Natural killer cell (primary cell): ENCODE data around the gene MS4A13. TPM values are rescaled to one million over a fixed set of nuclear protein-coding genes. Genes with fewer than 3 reads are reported as not detected.
"Not testable (repeated sequence)": the region's sequence is repeated elsewhere in the genome, so short reads cannot be mapped to it uniquely, and the experiment has no call there.

Experiments used
- ATAC-seq, 3 donors: fragments of 150-1000 bp in 2 of 3; fragments of 200-7000 bp in 1 of 3; cut with Tn5 transposase; 1 replicate in 1 of 3; 2 replicates in 2 of 3; pipeline ENCODE4 v1.10.0; 2021; ENCODE audit warnings: mild to moderate bottlenecking in 2 of 3, moderate library complexity in 2 of 3
- DNase-seq, 2 donors: peaks; one replicate each; pipeline versions ENCODE4 v3.0.0 to v3.0.0-alpha.2; 2013 to 2021; ENCODE audit warnings: mixed read lengths in 1 of 2
- H3K27ac ChIP-seq: one replicate; pipeline ENCODE4 v1.5.1; 2013; ENCODE audit warnings: mild to moderate bottlenecking, low read length
- H3K27me3 ChIP-seq: one replicate; pipeline ENCODE4 v1.6.1; 2013; ENCODE audit warnings: low read length; ENCODE audit not compliant: control insufficient read depth, insufficient read depth
- H3K36me3 ChIP-seq: one replicate; pipeline ENCODE4 v1.6.1; 2013; ENCODE audit warnings: low read length; ENCODE audit not compliant: control insufficient read depth, insufficient read depth
- H3K4me1 ChIP-seq: one replicate; pipeline ENCODE4 v1.6.1; 2013; ENCODE audit warnings: low read length; ENCODE audit not compliant: control insufficient read depth, insufficient read depth
- H3K4me3 ChIP-seq: one replicate; pipeline ENCODE4 v1.5.1; 2013; ENCODE audit warnings: low read length
- H3K9me3 ChIP-seq: one replicate; pipeline ENCODE4 v1.6.1; 2013; ENCODE audit warnings: low read length; ENCODE audit not compliant: control insufficient read depth, insufficient read depth
- H3K27ac Mint-ChIP-seq, 2 donors: one replicate each; pipeline ENCODE4 v1.8.0; 2022; ENCODE audit warnings: mild to moderate bottlenecking in 2 of 2, mixed read lengths in 2 of 2, moderate library complexity in 1 of 2
- H3K27me3 Mint-ChIP-seq, 2 donors: one replicate each; pipeline ENCODE4 v1.8.0; 2022; ENCODE audit warnings: low read depth in 2 of 2, mixed read lengths in 2 of 2
- H3K36me3 Mint-ChIP-seq: one replicate; pipeline ENCODE4 v1.8.0; 2022; ENCODE audit warnings: mixed read lengths
- H3K4me1 Mint-ChIP-seq, 2 donors: one replicate each; pipeline ENCODE4 v1.8.0; 2022; ENCODE audit warnings: mixed read lengths in 2 of 2
- H3K4me3 Mint-ChIP-seq: one replicate; pipeline ENCODE4 v1.8.0; 2022; ENCODE audit warnings: mild to moderate bottlenecking, moderate library complexity, mixed read lengths
- H3K9me3 Mint-ChIP-seq, 2 donors: one replicate each; pipeline ENCODE4 v1.8.0; 2022; ENCODE audit warnings: mixed read lengths in 2 of 2
- WGBS: methylation state at CpG from one replicate; pipeline ENCODE4 v1.1.7; 2013; ENCODE audit warnings: missing lambda C conversion rate; ENCODE audit not compliant: insufficient coverage; 5-methylcytosine and 5-hydroxymethylcytosine counted together
- intact Hi-C: fragments of 100-400 bp; cut with micrococcal nuclease; formaldehyde crosslinking; loops from one replicate; pipeline ENCODE4 v1.14.2; 2022
- total RNA-seq, 4 donors: library from RNA; stranded (reverse); fragments of 120-200 nt in 1 of 4; gene quantifications; one replicate each; pipeline versions ENCODE4 v1.2.3 to v1.2.4, GENCODE V29; 2013 to 2022
- TF ChIP-seq, protein P1 (sequence below): fragments of 200-600 bp; IDR thresholded peaks from one replicate; pipeline ENCODE4 v1.8.0; 2022; ENCODE audit warnings: antibody characterized with exemption

Gene MS4A13
- total RNA-seq, 3 donors from 2014 or later (not counting 1 experiment from before 2014, with no cell fraction given): not detected

DNA sequence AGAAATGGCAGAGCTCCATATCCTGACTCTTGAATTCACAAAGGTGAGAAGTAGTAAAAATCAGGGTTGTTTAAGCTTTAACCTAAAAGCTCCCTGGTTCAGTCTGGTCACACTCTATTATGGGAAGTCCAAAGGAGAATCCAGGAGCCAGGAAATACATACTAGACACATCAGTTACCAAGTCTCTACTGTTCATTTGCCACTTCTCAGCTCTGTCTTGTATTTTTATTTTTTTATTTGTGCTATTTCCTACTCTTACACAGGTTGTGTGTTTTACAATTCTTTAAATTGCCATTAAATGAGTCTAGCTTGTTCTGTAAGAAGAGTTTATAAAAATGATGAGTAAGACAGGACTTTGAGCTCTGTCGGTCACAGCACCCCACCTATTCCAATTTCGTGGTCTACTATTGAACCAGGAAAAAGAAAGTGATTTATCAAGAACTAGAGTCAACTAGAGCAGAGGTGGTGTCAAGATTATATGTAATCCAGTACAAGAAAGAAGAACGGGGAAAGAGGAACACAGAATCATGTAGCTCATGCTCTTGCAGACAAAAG lies 12.9 kb upstream of the MS4A13 start:
- H3K27me3 Mint-ChIP-seq: peaks cover 41 to 75% of the 10 kb centered on the region in 2 donors
- Histone ChIP-seq H3K4me3 (no peak overlapping the region), H3K27ac (no peak overlapping the region), H3K4me1 (no peaks in the 10 kb centered on the region), H3K36me3 (no peaks in the 10 kb centered on the region), H3K9me3 (no peaks in the 10 kb centered on the region), H3K27me3 (no peaks in the 10 kb centered on the region)
- no peak overlapping the region for H3K4me3 Mint-ChIP-seq
- H3K27ac Mint-ChIP-seq: no peak overlapping the region
- H3K36me3 Mint-ChIP-seq: no peaks in the 10 kb centered on the region
- H3K9me3 Mint-ChIP-seq: no peaks in the 10 kb centered on the region
- TF ChIP-seq, protein P1, sequence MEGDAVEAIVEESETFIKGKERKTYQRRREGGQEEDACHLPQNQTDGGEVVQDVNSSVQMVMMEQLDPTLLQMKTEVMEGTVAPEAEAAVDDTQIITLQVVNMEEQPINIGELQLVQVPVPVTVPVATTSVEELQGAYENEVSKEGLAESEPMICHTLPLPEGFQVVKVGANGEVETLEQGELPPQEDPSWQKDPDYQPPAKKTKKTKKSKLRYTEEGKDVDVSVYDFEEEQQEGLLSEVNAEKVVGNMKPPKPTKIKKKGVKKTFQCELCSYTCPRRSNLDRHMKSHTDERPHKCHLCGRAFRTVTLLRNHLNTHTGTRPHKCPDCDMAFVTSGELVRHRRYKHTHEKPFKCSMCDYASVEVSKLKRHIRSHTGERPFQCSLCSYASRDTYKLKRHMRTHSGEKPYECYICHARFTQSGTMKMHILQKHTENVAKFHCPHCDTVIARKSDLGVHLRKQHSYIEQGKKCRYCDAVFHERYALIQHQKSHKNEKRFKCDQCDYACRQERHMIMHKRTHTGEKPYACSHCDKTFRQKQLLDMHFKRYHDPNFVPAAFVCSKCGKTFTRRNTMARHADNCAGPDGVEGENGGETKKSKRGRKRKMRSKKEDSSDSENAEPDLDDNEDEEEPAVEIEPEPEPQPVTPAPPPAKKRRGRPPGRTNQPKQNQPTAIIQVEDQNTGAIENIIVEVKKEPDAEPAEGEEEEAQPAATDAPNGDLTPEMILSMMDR: no peak
- DNase-seq: no peak
- intact Hi-C loops: no loop called here
- ATAC-seq: no peak
- 29% methylated on average over 1 of the region's 3 CpGs for WGBS
- peaks cover 17 to 19% of the 10 kb centered on the region in 2 donors for H3K4me1 Mint-ChIP-seq

DNA sequence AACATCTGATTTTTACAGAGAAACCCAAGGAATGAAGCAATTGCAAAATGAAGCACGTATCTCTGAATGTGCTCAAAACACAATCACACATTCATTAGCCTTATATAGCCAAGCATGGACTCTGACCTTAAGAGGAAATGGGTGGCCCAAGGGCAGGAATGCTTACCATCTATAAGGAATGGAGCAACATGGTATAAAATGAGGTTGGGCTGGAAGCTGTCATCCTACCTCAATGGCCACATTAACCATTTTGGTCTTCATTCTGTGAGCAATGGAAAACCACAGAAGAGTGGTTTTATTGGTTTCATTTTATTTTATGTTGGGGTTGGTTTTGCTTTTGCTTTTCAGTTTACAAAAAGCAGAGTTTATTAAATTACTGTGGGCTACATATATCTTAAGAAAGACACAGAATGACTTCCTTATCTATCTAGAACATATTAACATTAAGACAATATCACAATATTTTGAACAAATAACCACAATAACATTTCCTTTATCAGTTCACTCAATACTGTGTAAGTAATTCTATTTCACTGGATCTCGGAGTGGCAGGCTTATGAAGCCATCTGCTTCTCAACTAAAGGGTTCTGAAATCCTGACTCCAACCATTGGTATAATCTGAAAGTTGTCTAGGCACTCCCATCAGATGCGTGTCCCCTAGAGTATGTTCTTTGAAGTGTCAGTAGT lies 10.8 kb upstream of the MS4A13 start:
- H3K27ac Mint-ChIP-seq: peak overlapping the region in 1 of 2 donors; percentile 5
- peak in 2 of 3 donors; percentile 29 to 53 for ATAC-seq

DNA sequence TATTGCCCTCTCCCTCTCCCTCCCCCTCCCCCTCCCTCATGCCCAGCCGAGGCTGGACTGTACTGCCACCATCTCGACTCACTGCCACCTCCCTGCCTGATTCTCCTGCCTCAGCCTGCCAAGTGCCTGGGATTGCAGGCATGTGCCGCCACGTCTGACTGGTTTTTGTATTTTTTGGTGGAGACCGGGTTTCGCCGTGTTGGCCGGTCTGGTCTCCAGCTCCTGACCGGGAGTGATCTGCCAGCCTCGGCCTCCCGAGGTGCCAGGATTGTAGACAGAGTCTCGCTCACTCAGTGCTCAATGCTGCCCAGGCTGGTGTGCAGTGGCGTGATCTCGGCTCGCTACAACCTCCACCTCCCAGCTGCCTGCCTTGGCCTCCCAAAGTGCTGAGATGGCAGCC lies 5.6 kb upstream of the MS4A13 start:
- H3K4me1 ChIP-seq, H3K4me1 Mint-ChIP-seq, H3K9me3 Mint-ChIP-seq, H3K4me3 ChIP-seq, H3K27me3 ChIP-seq, DNase-seq, intact Hi-C loops, H3K36me3 Mint-ChIP-seq, H3K36me3 ChIP-seq, H3K27ac ChIP-seq, H3K9me3 ChIP-seq, H3K27ac Mint-ChIP-seq, H3K4me3 Mint-ChIP-seq, ATAC-seq: not testable (repeated sequence)
- 81% methylated on average over 15 of the region's 15 CpGs for WGBS
- H3K27me3 Mint-ChIP-seq: peaks cover 23 to 38% of the 10 kb centered on the region in 2 donors

More for the DNA sequence above, 10.8 kb upstream of the MS4A13 start:
- Histone ChIP-seq H3K4me3 (no peak overlapping the region), H3K27me3 (peaks cover 7% of the 10 kb centered on the region), H3K36me3 (no peaks in the 10 kb centered on the region), H3K9me3 (no peaks in the 10 kb centered on the region), H3K4me1 (no peaks in the 10 kb centered on the region), H3K27ac (no peak overlapping the region)
- TF ChIP-seq, protein P1: no peak
- Mint-ChIP-seq H3K9me3 (no peaks in the 10 kb centered on the region), H3K36me3 (no peaks in the 10 kb centered on the region), H3K27me3 (peaks cover 43 to 66% of the 10 kb centered on the region in 2 donors), H3K4me1 (peaks cover 17 to 19% of the 10 kb centered on the region in 2 donors), H3K4me3 (peak overlapping the region; percentile 32)
- 74% methylated on average over 3 of the region's 3 CpGs for WGBS
- DNase-seq: peak in 1 of 2 donors; percentile 15
- intact Hi-C loops: no loop called here

DNA sequence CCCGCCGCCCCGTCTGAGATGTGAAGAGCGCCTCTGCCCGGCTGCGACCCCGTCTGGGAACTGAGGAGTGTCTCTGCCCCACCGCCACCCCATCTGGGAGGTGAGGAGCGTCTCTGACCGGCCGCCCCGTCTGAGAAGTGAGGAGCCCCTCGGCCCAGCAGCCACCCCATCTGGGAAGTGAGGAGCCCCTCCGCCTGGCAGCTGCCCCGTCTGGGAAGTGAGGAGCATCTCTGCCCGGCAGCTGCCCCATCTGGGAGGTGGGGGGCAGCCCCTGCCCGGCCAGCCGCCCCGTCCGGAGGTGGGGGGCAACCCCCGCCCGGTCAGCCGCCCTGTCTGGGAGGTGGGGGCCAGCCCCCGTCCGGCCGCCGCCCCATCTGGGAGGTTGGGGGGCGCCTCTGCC lies 5.0 kb upstream of the MS4A13 start:
- whole genome bisulfite sequencing: 94% methylated on average over 28 of the region's 28 CpGs
- H3K27me3 Mint-ChIP-seq: peaks cover 24 to 33% of the 10 kb centered on the region in 2 donors
- DNase-seq, H3K4me1 Mint-ChIP-seq, H3K9me3 ChIP-seq, H3K9me3 Mint-ChIP-seq, H3K27ac Mint-ChIP-seq, ATAC-seq, H3K27ac ChIP-seq, intact Hi-C loops, H3K4me3 ChIP-seq, H3K36me3 ChIP-seq, H3K4me3 Mint-ChIP-seq, H3K27me3 ChIP-seq, H3K36me3 Mint-ChIP-seq, H3K4me1 ChIP-seq: not testable (repeated sequence)
